GM12878 (cell line): ENCODE results near the gene XPO1. TPM values are rescaled to one million over a fixed set of nuclear protein-coding genes. Genes with fewer than 3 reads are reported as not detected.

ENCODE experiments used
- JUNB ChIP-seq: IDR thresholded peaks from 2 replicates; pipeline ENCODE4 v1.6.1; 2016; ENCODE audit warnings: antibody characterized with exemption, mild to moderate bottlenecking
- MTA3 ChIP-seq: IDR thresholded peaks from 2 replicates; pipeline ENCODE4 v1.6.1; 2012; ENCODE audit warnings: low read length, inconsistent platforms, borderline replicate concordance
- MYC ChIP-seq: IDR thresholded peaks from 2 replicates; pipeline ENCODE4 v1.6.1; 2011; ENCODE audit warnings: mild to moderate bottlenecking, low read length, moderate library complexity, inconsistent platforms; ENCODE audit not compliant: insufficient read depth, insufficient replicate concordance, insufficient read length, severe bottlenecking
- NFYA ChIP-seq: IDR thresholded peaks from 2 replicates; pipeline ENCODE4 v1.6.1; 2011; ENCODE audit warnings: low read depth, mild to moderate bottlenecking, low read length, improper control_type of control experiment, borderline replicate concordance
- NR2C1 ChIP-seq: fragments of 450-650 bp; IDR thresholded peaks from 2 replicates; pipeline ENCODE4 v1.6.1; 2017; ENCODE audit warnings: antibody characterized with exemption, mild to moderate bottlenecking, moderate library complexity
- PKNOX1 ChIP-seq: fragments of 450-650 bp; IDR thresholded peaks from 2 replicates; pipeline ENCODE4 v1.6.1; 2016; ENCODE audit warnings: mild to moderate bottlenecking
- POLR2AphosphoS2 ChIP-seq: IDR thresholded peaks from 2 replicates; pipeline ENCODE4 v1.6.1; 2011; ENCODE audit warnings: low read depth, mild to moderate bottlenecking, low read length, improper control_type of control experiment, moderate library complexity
- POU2F2 ChIP-seq: IDR thresholded peaks from 3 replicates; pipeline ENCODE4 v1.6.1; 2011; ENCODE audit warnings: low read depth, mild to moderate bottlenecking, low read length, borderline replicate concordance
- RFX5 ChIP-seq: IDR thresholded peaks from 2 replicates; pipeline ENCODE4 v1.6.1; 2011; ENCODE audit warnings: low read depth, low read length, improper control_type of control experiment
- SIX5 ChIP-seq: IDR thresholded peaks from 2 replicates; pipeline ENCODE4 v1.6.1; 2011; ENCODE audit warnings: mild to moderate bottlenecking, low read depth, low read length, moderate library complexity; ENCODE audit not compliant: severe bottlenecking
- SMARCA5 ChIP-seq: fragments of 450-650 bp; IDR thresholded peaks from 2 replicates; pipeline ENCODE4 v1.6.1; 2017; ENCODE audit warnings: mild to moderate bottlenecking
- SMC3 ChIP-seq: IDR thresholded peaks from 2 replicates; pipeline ENCODE4 v1.6.1; 2011; ENCODE audit warnings: low read length, improper control_type of control experiment, borderline replicate concordance
- SP1 ChIP-seq: IDR thresholded peaks from one replicate; pipeline ENCODE4 v1.6.1; 2011; ENCODE audit warnings: low read depth, low read length
- SREBF1 ChIP-seq: IDR thresholded peaks from 2 replicates; pipeline ENCODE4 v1.6.1; 2012; ENCODE audit warnings: mild to moderate bottlenecking, low read length
- STAT3 ChIP-seq: IDR thresholded peaks from 2 replicates; pipeline ENCODE4 v1.6.1; 2011; ENCODE audit warnings: low read depth, low read length, improper control_type of control experiment
- TCF3 ChIP-seq: IDR thresholded peaks from 2 replicates; pipeline ENCODE4 v1.6.1; 2012; ENCODE audit warnings: low read depth, mild to moderate bottlenecking, low read length, borderline replicate concordance; ENCODE audit not compliant: insufficient read depth
- ZSCAN29 ChIP-seq: fragments of 450-650 bp; IDR thresholded peaks from 2 replicates; pipeline ENCODE4 v1.6.1; 2017; ENCODE audit warnings: mild to moderate bottlenecking, moderate library complexity
- polyA plus RNA-seq, 11 experiments: library from polyadenylated mRNA; depleted of rRNA in 4 of 11; unstranded in 6 of 11; stranded (reverse) in 5 of 11; fragments of >200 nt; fragmentation: Nextera tagmentation in 4 of 11; fragmentation: Illumina TruSeq in 1 of 11; extraction: Ambion mirVana in 4 of 11; extraction: Trizol in 1 of 11; gene quantifications; 1 replicate in 1 of 11; 2 replicates in 10 of 11; pipeline versions ENCODE4 v1.2.1 to v1.2.3, GENCODE V29; 2011 to 2016; ENCODE audit warnings: inconsistent platforms in 2 of 11, missing spikeins in 2 of 11, low read depth in 1 of 11
- total RNA-seq, 4 experiments: library from RNA; depleted of rRNA in 3 of 4; stranded (reverse); fragments of >200 nt in 3 of 4; fragmentation: Illumina TruSeq in 1 of 4; extraction: Trizol in 1 of 4; gene quantifications; 2 replicates each; pipeline versions ENCODE4 v1.2.1 to v1.2.3, GENCODE V29; 2013 to 2021
- TF ChIP-seq, protein P1 (sequence below): IDR thresholded peaks from 2 replicates; pipeline ENCODE4 v1.6.1; 2011; ENCODE audit warnings: low read depth, low read length, improper control_type of control experiment, borderline replicate concordance
- TF ChIP-seq, protein P2 (sequence below): fragments of 450-650 bp; IDR thresholded peaks from 2 replicates; pipeline ENCODE4 v1.6.1; 2017; ENCODE audit warnings: antibody characterized with exemption, mild to moderate bottlenecking, moderate library complexity
- TF ChIP-seq, protein P3 (sequence below): IDR thresholded peaks from 2 replicates; pipeline ENCODE4 v1.6.1; 2011; ENCODE audit warnings: low read depth, mild to moderate bottlenecking, low read length, moderate library complexity, borderline replicate concordance; ENCODE audit errors: extremely low read depth
- TF ChIP-seq, protein P4 (sequence below): fragments of 450-650 bp; formaldehyde crosslinking; IDR thresholded peaks from 2 replicates; pipeline ENCODE4 v1.5.0; 2022; ENCODE audit warnings: mild to moderate bottlenecking, missing genetic modification characterization

XPO1 gene
- total and polyA plus RNA-seq, 10 of the 15 experiments (the other 5 are each of a cell fraction or from before 2014, with no cell fraction given) = 57.3 to 216 (median 153) TPM

DNA sequence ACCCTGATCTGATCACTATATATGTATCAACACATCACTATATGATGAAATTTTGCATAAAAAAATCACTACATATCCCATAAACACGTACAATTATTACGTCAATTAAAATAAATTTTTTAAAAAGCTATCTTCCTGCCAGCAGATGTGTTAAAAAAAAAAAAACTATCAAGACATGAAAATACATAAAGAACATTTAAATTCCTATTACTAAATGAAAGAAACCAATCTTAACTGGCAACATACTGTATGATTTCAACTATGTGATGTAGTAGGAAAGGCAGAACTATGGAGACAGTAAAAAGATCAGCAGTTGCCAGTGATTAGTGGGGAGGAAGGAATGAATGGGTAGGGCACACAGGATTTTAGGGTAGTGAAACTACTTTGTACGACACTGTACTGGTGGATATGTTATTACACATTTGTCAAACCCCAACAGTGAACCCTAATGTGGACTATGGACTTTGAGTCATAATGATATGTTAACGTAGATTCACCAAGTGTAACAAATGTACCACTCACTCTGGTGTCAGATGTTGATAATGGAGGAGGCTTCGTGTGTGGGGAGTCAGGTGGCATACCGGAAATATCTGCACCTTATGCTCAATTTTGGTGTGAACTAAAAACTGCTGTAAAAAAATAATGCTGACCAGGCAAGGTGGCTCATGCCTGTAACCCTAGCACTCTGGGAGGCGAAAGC, 94.7 kb downstream of the XPO1 start (continued):
- TF ChIP-seq, protein P1, sequence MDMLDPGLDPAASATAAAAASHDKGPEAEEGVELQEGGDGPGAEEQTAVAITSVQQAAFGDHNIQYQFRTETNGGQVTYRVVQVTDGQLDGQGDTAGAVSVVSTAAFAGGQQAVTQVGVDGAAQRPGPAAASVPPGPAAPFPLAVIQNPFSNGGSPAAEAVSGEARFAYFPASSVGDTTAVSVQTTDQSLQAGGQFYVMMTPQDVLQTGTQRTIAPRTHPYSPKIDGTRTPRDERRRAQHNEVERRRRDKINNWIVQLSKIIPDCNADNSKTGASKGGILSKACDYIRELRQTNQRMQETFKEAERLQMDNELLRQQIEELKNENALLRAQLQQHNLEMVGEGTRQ = peak; percentile 27; the same call in 1 of the 2 replicates
- TF ChIP-seq RFX5 = peak; percentile 18; the same call in 1 of the 2 replicates
- TF ChIP-seq MTA3 = peak; percentile 78; the same call in 1 of the 2 replicates
- peak; percentile 84 for TF ChIP-seq JUNB
- TF ChIP-seq SIX5 = no peak
- no peak for TF ChIP-seq NFYA
- peak; percentile 31; the same call in 1 of the 2 replicates for TF ChIP-seq NR2C1
- TF ChIP-seq TCF3 = no peak
- TF ChIP-seq ZSCAN29 = peak; percentile 82
- TF ChIP-seq, protein P2, sequence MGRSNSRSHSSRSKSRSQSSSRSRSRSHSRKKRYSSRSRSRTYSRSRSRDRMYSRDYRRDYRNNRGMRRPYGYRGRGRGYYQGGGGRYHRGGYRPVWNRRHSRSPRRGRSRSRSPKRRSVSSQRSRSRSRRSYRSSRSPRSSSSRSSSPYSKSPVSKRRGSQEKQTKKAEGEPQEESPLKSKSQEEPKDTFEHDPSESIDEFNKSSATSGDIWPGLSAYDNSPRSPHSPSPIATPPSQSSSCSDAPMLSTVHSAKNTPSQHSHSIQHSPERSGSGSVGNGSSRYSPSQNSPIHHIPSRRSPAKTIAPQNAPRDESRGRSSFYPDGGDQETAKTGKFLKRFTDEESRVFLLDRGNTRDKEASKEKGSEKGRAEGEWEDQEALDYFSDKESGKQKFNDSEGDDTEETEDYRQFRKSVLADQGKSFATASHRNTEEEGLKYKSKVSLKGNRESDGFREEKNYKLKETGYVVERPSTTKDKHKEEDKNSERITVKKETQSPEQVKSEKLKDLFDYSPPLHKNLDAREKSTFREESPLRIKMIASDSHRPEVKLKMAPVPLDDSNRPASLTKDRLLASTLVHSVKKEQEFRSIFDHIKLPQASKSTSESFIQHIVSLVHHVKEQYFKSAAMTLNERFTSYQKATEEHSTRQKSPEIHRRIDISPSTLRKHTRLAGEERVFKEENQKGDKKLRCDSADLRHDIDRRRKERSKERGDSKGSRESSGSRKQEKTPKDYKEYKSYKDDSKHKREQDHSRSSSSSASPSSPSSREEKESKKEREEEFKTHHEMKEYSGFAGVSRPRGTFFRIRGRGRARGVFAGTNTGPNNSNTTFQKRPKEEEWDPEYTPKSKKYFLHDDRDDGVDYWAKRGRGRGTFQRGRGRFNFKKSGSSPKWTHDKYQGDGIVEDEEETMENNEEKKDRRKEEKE = no peak
- TF ChIP-seq MYC = no peak
- TF ChIP-seq SMARCA5 = 0 out of 2 replicates have a peak, but pooled peaks have one; percentile 27
- TF ChIP-seq POLR2AphosphoS2 = no peak
- TF ChIP-seq POU2F2 = 0 out of 3 replicates have a peak, but pooled peaks have one; percentile 44
- no peak for TF ChIP-seq SREBF1
- no peak for TF ChIP-seq SMC3
- TF ChIP-seq, protein P3, sequence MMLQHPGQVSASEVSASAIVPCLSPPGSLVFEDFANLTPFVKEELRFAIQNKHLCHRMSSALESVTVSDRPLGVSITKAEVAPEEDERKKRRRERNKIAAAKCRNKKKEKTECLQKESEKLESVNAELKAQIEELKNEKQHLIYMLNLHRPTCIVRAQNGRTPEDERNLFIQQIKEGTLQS = no peak
- no peak for TF ChIP-seq SP1
- TF ChIP-seq, protein P4, sequence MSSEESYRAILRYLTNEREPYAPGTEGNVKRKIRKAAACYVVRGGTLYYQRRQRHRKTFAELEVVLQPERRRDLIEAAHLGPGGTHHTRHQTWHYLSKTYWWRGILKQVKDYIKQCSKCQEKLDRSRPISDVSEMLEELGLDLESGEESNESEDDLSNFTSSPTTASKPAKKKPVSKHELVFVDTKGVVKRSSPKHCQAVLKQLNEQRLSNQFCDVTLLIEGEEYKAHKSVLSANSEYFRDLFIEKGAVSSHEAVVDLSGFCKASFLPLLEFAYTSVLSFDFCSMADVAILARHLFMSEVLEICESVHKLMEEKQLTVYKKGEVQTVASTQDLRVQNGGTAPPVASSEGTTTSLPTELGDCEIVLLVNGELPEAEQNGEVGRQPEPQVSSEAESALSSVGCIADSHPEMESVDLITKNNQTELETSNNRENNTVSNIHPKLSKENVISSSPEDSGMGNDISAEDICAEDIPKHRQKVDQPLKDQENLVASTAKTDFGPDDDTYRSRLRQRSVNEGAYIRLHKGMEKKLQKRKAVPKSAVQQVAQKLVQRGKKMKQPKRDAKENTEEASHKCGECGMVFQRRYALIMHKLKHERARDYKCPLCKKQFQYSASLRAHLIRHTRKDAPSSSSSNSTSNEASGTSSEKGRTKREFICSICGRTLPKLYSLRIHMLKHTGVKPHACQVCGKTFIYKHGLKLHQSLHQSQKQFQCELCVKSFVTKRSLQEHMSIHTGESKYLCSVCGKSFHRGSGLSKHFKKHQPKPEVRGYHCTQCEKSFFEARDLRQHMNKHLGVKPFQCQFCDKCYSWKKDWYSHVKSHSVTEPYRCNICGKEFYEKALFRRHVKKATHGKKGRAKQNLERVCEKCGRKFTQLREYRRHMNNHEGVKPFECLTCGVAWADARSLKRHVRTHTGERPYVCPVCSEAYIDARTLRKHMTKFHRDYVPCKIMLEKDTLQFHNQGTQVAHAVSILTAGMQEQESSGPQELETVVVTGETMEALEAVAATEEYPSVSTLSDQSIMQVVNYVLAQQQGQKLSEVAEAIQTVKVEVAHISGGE = no peak
- peak; percentile 43; the same call in 1 of the 2 replicates for TF ChIP-seq STAT3
- TF ChIP-seq PKNOX1 = peak; percentile 67; the same call in 1 of the 2 replicates
